ENCODE data around the gene ZNF385B. TPM values are rescaled to one million over a fixed set of nuclear protein-coding genes. Genes with fewer than 3 reads are reported as not detected.

Gene ZNF385B
- total RNA-seq, 1 donor: 1.1 TPM

- Histone ChIP-seq H3K4me3 (ENCODE audit: insufficient read depth, low read length) (no peak overlapping the region), H3K4me1 (ENCODE audit: insufficient read depth, low read length) (no peaks in the 10 kb centered on the region), H3K9me3 (ENCODE audit: low read depth, low read length) (no peaks in the 10 kb centered on the region), H3K4me2 (ENCODE audit: insufficient read depth, low read length) (no peak overlapping the region), H4K20me1 (ENCODE audit: insufficient read depth, low read length) (no peaks in the 10 kb centered on the region), H3K79me2 (ENCODE audit: insufficient read depth, low read length) (no peaks in the 10 kb centered on the region), H3K36me3 (ENCODE audit: insufficient read depth, low read length) (no peaks in the 10 kb centered on the region), H3K27ac (ENCODE audit: low read depth, low read length) (no peak overlapping the region), H3K27me3 (ENCODE audit: insufficient read depth, low read length) (no peaks in the 10 kb centered on the region), H2AFZ (ENCODE audit: low read length) (peak overlapping the region; percentile 30)
- no peak for DNase-seq (ENCODE audit: insufficient read length, low spot score, missing footprints)
- TF ChIP-seq CTCF (IDR thresholded peaks at IDR 0.05; ENCODE audit: extremely low read depth, low read depth, low read length): no peak
Observed at GRCh38 chr2:179581605-179582004, 279.8 kb downstream of the ZNF385B start.

GRCh38 chr2:179580378-179581146, 280.9 kb downstream of the ZNF385B start:
- TF ChIP-seq CTCF (IDR thresholded peaks at IDR 0.05; ENCODE audit: extremely low read depth, low read depth, low read length): no peak
- Histone ChIP-seq H3K79me2 (ENCODE audit: insufficient read depth, low read length) (no peaks in the 10 kb centered on the region), H4K20me1 (ENCODE audit: insufficient read depth, low read length) (no peaks in the 10 kb centered on the region), H3K27me3 (ENCODE audit: insufficient read depth, low read length) (no peaks in the 10 kb centered on the region), H2AFZ (ENCODE audit: low read length) (no peak overlapping the region), H3K9me3 (ENCODE audit: low read depth, low read length) (no peaks in the 10 kb centered on the region), H3K27ac (ENCODE audit: low read depth, low read length) (no peak overlapping the region), H3K4me3 (ENCODE audit: insufficient read depth, low read length) (no peak overlapping the region), H3K4me1 (ENCODE audit: insufficient read depth, low read length) (no peaks in the 10 kb centered on the region), H3K4me2 (ENCODE audit: insufficient read depth, low read length) (no peak overlapping the region), H3K36me3 (ENCODE audit: insufficient read depth, low read length) (no peaks in the 10 kb centered on the region)
- no peak for DNase-seq (ENCODE audit: insufficient read length, low spot score, missing footprints)

- Histone ChIP-seq H3K79me2 (ENCODE audit: insufficient read depth, low read length) (no peaks in the 10 kb centered on the region), H3K27ac (ENCODE audit: low read depth, low read length) (no peak overlapping the region), H3K9me3 (ENCODE audit: low read depth, low read length) (no peaks in the 10 kb centered on the region), H4K20me1 (ENCODE audit: insufficient read depth, low read length) (no peaks in the 10 kb centered on the region), H3K36me3 (ENCODE audit: insufficient read depth, low read length) (no peaks in the 10 kb centered on the region), H3K4me3 (ENCODE audit: insufficient read depth, low read length) (no peak overlapping the region), H2AFZ (ENCODE audit: low read length) (no peak overlapping the region), H3K27me3 (ENCODE audit: insufficient read depth, low read length) (no peaks in the 10 kb centered on the region), H3K4me2 (ENCODE audit: insufficient read depth, low read length) (no peak overlapping the region), H3K4me1 (ENCODE audit: insufficient read depth, low read length) (no peaks in the 10 kb centered on the region)
- TF ChIP-seq CTCF (IDR thresholded peaks at IDR 0.05; ENCODE audit: extremely low read depth, low read depth, low read length): no peak
- DNase-seq (ENCODE audit: insufficient read length, low spot score, missing footprints): no peak
Observed at GRCh38 chr2:179579800-179580199, 281.6 kb downstream of the ZNF385B start.

GRCh38 chr2:179578171-179578916, 283.1 kb downstream of the ZNF385B start:
- H3K79me2 ChIP-seq (ENCODE audit: insufficient read depth, low read length): no peaks in the 10 kb centered on the region
- H2AFZ ChIP-seq (ENCODE audit: low read length): no peak overlapping the region
- no peak overlapping the region for H3K27ac ChIP-seq (ENCODE audit: low read depth, low read length)
- H3K4me2 ChIP-seq (ENCODE audit: insufficient read depth, low read length): no peak overlapping the region
- TF ChIP-seq CTCF (IDR thresholded peaks at IDR 0.05; ENCODE audit: extremely low read depth, low read depth, low read length): no peak
- no peaks in the 10 kb centered on the region for H3K9me3 ChIP-seq (ENCODE audit: low read depth, low read length)
- no peak for DNase-seq (ENCODE audit: insufficient read length, low spot score, missing footprints)
- H3K27me3 ChIP-seq (ENCODE audit: insufficient read depth, low read length): no peaks in the 10 kb centered on the region
- H3K36me3 ChIP-seq (ENCODE audit: insufficient read depth, low read length): no peaks in the 10 kb centered on the region
- H3K4me1 ChIP-seq (ENCODE audit: insufficient read depth, low read length): peaks cover 7% of the 10 kb centered on the region
- H4K20me1 ChIP-seq (ENCODE audit: insufficient read depth, low read length): no peaks in the 10 kb centered on the region
- H3K4me3 ChIP-seq (ENCODE audit: insufficient read depth, low read length): no peak overlapping the region

All from osteoblast (primary cell).